ENCODE data around the gene PUM2.

Gene PUM2

DNA sequence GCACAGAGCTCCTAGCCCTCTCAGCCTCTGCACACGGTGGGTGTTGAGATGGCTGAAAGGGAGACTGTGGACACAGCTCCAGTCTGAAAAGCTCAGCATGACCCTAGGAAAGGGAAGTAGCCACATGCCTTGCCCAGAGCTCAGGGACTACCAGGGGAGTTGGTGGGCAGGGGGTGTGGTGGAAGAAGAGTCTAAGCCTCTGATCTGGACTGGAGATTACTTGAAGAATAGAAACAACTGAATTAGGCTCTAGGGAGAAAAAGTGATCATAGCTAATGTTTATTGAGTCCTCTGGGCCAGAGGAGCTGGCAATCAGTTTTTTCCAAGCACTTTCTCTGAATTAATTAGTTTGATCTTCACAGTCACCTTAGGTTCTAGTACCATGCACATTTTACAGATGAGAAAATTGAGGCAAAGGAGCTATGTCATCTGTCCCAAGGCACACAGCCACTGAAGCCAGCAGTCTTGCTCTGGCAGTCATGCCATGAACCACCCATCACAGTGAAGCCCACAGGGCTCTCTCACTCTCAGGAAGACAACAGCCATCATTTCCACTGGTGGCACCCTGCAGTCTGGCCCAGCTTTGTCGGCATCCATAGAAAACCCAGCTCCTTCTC is 136.0 kb downstream of the PUM2 start:
- DNase-seq = no peak

DNA sequence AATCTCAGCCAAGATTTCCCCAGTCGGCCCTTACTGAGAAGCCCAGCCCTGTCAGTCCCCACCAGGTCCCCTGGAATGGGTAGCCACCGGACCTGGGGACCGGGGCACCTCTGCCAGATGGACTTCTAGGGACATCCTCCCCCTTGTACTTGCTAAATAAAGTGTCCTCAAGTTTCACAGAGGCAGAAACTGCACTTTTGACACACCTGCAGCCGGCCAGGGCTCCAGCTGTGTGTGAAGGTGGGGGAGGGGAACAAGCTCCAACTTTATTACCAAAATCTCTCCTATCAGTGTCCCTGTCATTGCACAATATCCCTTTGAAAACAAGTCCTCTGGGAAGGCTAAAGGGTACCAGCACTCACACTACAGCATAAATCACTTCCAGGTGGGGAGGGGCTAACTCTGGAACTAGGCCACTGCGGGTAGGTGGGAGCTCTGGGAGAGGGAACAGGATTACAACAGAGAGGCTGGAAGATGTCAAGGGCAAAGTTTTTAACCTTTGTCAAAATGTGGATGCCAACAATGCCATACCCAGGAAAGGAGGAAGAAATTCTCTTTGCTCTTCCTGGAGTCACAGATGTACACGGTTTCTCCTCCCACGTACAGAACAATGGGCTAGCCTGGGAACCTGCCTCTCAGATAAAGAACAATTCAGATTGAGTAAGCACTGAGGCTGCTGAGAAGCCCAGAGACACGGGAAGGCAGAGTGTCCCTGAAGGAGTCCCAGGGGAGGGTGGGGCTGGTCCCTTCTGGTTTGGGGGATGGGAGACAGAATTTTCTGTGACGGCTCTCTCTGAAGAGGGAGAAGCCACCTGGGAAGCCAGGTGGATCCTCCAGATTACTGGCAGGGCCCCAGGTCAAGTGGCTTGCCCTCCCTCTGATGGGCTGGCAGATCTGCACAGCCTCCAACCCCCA is 136.7 kb downstream of the PUM2 start:
- DNase-seq = no peak

DNA sequence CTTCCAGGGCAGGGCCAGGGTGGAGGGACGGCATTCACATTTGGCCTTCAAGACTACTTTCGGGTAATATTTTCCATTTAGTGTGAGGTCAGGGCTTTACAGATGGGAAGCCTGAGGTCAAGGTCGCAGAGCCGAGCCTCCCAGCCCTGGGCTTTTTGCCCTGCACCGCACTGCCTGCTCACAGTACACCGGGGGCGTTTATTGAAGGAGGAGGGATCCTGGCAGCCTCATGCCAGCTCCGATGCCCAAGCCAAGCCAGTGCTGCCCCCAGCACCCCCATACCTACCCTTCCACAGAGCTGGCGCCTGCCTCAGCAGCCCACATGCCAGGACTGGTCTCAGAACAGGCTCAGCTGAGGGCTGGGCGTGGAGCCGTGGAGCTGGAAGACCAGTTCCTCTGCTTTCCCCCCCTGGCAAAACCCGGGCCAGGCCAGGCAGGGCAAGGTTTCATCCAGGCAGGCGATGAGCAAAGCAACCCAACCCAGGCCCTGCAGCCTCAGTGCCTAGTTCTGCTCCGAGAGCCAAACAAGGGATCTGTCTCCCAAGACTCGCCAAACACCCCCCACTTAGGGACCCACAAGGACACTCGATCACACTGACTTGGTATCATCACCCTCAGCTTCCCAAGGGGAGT is 137.7 kb downstream of the PUM2 start:
- DNase-seq = no peak

DNA sequence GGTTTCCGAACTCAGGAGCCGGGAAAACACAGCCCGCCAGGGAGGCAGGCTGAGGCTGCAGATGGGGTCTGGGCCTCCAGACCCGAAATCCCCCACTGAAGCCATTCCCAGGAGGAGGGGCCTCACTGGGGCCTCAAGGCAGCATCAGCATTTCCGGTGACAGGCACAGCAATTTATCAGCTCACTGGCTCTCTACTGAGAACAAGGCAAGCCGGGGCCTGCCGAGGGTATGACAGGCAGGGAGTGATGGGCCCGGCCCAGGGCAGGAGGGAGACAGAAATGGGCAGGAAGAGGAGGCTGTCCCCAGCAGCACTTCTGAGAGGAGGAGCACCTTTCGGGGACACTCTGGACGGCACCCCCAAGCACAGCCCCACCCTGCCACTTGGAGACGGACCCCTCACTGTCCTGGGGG is 138.2 kb downstream of the PUM2 start:
- no peak for DNase-seq

DNA sequence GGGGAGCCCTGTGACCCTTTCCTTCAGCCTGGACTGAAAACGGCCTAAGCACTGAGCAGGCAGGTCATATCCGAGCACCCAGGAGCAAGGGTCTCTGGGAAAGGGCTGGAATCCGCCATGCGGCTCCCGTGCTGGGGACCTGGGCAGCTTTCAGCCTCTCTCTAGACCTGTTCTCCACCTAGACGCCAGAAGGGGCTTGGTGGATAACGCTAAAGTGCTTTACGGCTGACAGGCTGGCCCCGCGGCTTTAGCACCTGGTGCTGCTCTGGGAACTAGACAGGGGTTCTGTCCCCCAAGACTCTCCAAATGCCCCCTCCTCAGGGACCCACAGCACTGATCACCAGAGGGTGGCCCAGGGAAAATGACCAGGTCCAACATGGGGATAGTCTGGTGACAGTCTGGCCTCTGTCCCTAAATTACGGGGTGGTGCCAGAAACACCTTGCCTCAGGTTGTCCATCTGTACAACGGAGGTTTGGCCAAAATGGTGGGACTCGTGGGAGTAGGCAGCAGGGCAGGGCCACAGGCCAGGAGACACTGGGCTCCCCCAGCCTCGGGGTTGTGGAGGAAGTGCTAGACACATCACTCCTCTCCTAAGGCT is 138.7 kb downstream of the PUM2 start:
- no peak for DNase-seq

DNA sequence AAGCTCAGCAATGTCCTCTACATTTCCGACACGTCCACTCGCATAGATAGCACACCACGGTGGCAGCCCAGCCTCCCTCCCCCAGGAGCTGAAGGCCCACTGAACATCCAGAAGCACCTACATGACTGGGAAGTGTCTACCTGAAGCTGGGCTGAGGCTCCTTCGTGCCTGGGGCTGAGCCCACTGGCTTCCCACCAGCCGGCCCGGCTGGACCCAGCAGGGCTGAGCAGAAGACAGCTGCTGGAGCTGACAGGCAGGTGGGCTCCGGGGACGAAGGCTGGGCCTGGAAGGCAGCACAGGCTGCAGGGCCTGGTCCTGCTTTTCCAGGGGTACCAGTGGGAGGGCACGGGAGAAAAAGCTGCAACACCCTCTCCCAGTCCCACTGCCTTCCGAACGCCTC is 139.2 kb downstream of the PUM2 start:
- DNase-seq = no peak

DNA sequence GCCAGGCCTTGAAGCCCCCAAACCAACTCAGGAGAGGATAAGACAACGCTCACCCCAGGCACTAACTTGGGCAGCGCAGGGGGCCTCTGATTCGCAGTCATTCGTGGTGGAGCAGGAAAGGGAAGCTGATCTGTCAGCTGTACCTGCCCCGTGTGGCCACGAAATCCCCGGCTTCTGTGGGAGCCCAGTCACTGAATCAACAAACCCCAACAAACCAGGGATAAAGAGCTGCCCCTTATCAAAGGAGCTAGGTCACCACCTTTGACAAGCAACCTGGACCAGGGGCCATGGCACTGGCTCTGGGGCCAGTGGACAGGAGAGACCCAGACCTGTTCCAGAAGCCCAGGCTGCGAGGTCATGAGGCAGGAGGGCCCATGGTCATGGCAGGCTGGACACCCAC is 140.2 kb downstream of the PUM2 start:
- DNase-seq = no peak

DNA sequence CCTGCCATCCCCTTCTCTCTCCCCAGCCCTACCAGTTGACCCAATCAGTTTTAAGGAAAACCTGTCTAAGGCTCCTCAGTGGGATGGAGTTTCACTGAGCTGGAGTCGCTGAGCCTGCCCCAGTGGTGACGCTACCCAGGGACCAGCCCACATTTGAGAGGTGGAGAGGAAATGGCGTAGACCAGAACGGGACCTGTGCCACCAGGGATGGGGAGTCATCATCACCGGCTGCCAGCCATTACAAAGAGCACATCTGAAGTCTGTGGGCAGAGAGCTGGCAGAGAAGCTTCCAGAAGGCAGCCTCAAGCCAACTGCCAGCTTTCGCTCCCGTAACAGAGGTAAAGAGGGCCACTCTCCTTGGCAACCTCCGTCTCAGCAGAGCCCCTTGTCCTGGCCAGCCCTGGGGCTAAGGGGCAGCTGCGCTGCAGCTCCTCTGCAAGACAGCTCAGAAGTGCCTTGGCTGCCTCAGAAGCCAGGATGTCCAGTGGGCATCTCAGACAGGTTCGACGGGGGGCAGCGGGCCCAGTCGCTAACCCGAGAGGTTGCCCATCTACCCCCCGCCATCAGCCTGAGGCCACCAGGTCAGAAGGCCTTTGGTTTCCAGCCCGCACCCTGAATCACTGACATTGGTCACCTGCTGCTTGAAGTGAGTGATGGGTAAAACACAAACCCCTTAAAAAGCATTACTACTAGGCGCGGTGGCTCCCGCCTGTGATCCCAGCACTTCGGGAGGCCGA is 141.1 kb downstream of the PUM2 start:
- no peak for DNase-seq

DNA sequence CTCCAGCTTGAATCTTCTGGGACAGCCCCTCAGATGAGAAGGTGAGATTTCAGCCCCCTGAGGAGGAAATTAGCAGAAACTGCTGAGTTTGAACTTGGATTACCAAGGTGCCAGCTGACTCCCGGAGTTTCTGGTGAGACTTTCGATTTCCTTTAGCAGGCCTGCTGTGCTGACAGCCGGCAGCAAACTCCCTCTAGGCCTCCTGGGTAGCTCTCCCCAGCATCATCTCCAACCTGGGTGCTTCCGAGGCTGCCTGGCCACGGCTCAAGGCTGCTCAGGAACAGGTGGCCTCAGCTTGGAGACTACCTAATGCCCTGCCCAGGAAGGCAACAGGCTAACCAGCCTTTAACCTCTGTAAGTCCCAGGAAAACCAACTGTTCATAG is 142.2 kb downstream of the PUM2 start:
- no peak for DNase-seq

DNA sequence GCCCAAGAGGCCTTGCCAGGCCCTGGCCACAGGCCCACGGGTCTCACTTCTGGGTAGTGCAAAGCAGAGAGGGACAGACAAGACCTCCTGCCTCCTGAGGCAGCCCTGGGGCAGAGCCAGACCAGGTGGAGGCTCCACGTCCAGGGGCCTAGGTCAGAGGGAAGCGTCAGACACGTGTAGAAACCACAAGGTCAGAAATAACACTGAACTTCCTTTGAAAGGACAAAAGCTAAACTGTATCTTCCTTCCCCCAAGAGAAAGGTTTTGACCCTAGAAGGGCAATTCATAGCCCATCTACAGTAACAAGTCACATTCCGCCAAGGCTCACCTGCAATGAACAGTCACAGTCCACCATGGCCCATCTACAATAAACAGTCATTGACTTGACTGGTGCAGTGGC is 143.6 kb downstream of the PUM2 start:
- no peak for DNase-seq

DNA sequence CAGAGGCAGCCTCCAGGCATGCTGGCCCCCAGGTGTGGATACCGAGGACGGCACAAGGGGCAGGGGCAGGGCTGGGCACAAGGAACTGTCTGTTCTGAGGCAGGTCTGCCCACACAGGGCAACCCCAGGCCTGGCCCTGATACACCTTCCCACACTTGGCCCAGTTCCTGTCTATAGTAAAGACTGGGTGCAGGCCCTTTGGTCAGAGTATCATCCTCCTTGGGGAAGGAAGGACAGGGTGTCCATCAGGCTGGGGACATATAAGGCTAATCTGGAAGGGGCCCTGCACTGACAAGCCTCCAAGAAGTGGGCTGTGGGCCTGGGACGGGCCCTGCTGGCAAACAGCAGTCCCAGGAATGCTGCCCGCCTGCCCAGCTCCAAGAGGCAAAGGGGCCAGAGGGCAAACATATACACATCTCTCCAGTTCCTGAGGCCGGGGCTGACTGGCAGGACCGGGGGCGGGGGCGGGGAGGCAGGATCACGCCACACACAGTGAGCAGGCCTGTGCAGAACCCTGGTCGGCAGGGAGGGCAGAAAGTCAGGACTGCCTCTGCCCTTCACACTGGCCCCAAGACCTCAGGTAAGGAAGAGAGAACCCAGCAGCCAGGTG is 144.6 kb downstream of the PUM2 start:
- DNase-seq = no peak

DNA sequence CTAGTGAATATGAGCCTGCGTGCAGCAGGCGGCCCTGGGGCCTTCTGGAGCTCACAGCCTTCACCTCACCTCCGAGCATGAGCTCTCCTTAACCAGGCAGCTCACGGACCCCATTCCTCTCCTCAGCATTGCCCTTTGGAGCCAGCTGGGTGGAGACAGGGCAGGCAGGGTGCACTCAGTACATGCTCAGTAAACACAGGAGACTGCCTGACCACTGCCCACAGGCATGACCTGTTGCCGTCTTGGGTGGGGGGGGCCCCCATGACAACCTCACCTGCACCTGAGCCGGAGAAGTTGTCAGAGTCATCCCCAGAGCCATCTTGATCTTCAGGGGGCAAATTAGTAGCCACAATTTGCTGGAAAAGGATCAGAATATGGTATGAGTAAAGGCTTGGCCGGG is 145.6 kb downstream of the PUM2 start:
- no peak for DNase-seq

DNA sequence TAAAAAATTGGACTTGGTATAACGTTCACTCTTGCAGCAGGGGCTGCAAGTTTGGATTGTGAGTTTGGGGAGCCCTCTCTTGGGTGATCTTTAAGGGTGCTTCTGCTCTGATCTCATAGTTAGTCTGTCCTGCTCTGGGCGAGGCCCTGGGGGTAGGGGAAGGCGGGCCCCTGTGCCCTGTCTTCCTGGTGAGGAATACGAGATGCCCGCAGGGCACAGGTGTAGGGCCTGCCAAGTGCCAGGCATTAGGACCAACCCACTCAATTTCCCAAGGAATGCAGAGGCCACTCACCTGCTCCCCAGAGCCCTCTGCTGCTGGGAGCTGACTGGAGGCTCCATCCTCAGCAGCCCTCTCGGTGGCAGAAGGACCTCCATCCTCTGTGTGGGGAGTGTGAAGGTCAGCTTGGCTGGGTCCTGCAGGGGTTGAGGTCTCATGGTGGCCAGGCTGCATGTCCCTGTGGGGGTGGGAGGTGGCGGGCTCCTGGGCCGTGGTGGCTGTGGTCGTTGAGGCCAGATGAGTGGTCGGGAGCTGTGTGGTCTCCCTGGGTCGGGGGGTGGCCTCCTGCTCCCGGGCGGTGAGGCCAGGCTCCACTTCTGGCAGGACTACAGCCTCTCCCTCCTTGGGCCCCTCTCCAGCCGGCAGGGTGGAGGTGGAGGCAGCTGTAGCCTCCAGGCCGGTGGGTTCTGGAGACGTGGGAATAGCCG is 147.0 kb downstream of the PUM2 start:
- DNase-seq = no peak

DNA sequence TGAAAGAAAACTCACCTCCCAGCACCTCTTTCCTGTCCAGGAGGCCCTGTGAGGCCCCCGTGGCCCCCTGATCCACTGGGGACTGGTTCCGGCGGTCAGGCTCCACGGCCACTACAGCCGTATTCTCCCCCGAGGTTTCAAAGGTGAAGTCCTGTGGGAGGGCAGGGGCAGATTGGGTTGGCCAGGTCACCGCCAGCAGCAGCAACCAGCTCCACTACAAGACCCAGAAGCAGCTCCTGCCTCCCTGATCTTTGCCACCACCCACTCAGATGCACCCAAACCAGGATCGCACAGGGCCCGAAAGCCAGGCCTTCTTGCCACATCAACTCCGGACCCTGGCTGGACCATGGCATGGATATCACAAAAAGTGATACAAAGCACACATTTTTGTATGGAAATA is 147.6 kb downstream of the PUM2 start:
- no peak for DNase-seq

DNA sequence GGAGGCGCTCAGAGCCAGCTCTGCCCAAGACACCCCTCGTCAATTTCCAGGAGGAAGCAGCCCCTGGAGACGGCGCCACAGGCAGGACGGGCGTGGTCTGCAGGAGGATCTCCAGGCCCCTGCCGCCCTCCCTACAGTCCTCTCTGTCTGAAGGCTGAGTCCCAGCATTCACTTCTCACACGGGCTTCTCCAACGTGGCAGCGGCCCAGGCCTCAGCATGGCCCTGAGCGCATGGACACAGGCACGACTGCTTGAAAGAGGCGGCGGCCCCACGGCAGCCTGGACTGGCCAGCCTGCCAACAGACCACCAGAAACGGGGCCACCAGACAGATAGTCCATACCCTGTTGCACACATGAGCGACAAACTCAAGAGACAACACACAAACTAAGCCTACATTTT is 149.0 kb downstream of the PUM2 start:
- no peak for DNase-seq

DNA sequence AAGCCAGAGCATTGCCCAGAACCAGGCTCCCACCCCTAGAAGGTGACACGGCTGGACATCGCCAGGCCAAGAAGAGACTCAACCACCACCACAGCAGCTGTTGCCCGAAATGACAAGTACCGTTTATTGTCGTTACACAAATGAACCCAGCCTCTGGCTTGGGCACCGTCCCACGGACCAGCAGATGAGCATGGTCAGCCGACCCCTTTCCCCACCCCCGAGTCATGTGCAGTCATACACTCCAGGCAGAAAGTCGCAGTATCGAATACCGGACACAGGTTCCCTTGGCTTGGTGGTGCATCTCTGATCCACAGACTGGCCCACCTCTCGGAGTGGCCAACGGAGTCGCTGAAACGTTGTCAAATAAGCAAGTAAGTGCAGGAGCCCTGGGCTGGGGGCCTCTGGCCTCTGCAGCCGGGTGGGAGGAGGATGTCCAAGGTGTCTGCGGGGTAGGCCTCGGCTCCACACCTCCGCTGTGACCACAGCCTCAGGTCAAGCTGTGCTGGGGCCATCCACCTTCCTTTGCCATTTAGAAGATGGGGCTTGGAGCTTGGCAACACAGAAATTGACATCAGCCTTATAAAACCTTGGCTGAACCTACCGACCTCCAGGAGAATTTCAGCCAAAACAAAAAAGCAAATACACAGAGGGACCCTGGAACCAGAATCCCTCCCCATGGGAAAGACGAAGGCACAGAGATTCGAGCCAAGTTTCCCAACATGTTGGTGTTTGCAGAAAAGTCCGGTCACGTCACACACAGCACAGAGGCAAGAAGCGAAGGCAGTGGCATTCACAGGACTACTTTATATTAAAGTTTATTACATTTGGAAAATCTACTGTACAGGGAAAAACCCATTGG is 149.7 kb downstream of the PUM2 start:
- no peak for DNase-seq

DNA sequence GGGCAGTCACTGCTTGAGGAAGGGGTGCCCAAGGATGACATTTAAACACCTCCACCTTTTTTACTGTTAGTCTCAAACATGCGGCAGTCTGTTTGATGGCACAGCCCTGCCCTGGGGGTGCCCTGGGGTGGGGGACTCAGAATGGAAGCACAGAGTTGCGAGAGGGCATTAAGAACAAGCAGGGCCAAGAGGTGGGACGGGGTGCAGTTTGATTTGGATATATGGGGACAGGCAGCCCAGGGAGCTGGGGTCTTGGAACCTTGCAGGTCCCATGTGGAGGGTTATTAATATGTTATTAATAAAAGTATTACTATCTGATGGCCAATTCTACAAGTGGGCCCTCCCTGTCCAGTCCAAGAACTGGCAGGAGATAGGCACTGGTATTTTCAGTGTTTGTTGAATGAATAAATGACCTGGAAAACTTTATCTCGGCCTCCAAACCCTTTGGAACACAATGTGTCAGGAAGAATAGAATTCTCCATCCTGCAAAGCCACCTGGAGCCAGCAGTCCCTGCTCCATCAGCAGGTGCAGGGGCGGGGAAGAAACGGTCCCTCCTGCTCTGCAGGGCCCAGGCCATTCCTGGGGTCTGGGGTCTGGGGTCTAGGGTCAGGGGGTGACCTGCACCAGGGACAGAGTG is 150.9 kb downstream of the PUM2 start:
- DNase-seq = no peak

DNA sequence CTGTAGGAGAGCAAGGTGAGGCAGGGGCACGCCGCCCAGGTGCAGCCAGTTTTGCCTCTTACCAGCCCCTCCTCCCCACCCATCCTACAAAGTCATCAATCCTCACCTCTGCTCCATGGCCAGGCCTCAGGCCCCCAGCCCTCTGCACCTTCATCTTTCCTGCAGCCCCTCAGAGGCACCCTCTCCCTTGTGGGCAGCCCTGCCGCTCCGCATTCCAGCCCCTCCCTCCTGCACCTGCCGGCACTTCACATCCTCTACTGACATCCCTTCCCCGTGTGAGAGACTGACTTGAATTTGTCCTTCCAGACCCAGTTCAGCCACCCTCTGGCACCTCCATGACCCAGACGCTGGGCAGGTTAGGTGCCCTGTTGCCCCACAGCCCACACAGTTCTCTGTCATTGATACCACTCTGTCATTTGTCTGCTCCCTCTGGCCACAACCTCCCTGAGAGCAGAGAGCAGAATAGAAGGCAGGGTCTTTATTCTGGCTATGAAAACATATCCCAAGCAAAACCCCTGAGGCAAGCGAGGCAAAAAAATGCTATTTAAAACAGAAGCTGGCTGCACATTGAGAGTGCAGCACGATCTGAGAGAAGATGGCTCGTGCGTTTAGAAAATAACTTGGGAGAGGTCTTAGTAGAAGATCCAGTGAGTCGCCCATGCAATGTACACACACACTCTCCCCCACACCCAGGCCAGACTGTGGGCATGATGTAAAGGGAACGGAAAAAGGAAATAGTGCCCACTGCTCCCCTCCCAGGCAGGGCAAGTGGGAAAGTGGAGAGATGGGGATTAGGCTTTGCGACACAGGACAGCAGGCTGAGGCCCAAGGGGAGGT is 151.6 kb downstream of the PUM2 start:
- DNase-seq = no peak
